B cell (primary cell): ENCODE results near the gene MSS51. TPM values are rescaled to one million over a fixed set of nuclear protein-coding genes. Genes with fewer than 3 reads are reported as not detected.
A peak's percentile ranks its signal among the peaks of the same experiment; 100 is the strongest.
"Not testable (repeated sequence)": the region's sequence is repeated elsewhere in the genome, so short reads cannot be mapped to it uniquely, and the experiment has no call there.

Experiments used
- ATAC-seq: fragments of 200-7000 bp; cut with Tn5 transposase; one replicate; pipeline ENCODE4 v1.10.0; 2021; ENCODE audit warnings: low read depth, mild to moderate bottlenecking, moderate number of reproducible peaks, moderate library complexity
- CTCF ChIA-PET: fragments of 350-600 bp; sonication (Branson Sonifier 250); formaldehyde crosslinking; loops from one replicate; lab custom pipeline; 2021; ENCODE audit warnings: antibody characterized with exemption, inconsistent platforms; lab: Charles Lee
- POLR2A ChIA-PET: fragments of 350-600 bp; sonication (Branson Sonifier 250); formaldehyde crosslinking; loops from one replicate; lab custom pipeline; 2021; ENCODE audit warnings: antibody characterized with exemption; lab: Charles Lee
- DNase-seq: peaks from one replicate; pipeline ENCODE4 v3.0.0; 2013
- H2AFZ ChIP-seq: 2 replicates; pipeline ENCODE4 v1.6.1; 2012; ENCODE audit warnings: mild to moderate bottlenecking, low read depth, low read length; ENCODE audit not compliant: insufficient read depth, poor library complexity, severe bottlenecking
- H3K27ac ChIP-seq, 2 donors: 1 replicate in 1 of 2; 2 replicates in 1 of 2; pipeline ENCODE4 v1.5.1; 2012 to 2013; ENCODE audit warnings: low read length in 2 of 2, mild to moderate bottlenecking in 2 of 2, moderate library complexity in 1 of 2
- H3K27me3 ChIP-seq, 4 experiments: fragments of 200-600 bp in 1 of 4; sonication (generic) in 1 of 4; replicated peaks in 1 of 4; 1 replicate in 2 of 4; 2 replicates in 2 of 4; pipeline versions ENCODE4 v1.6.1 to v1.7.0; 2013 to 2016; ENCODE audit warnings: low read length in 3 of 4, mild to moderate bottlenecking in 2 of 4, mixed read lengths in 1 of 4, moderate library complexity in 1 of 4; ENCODE audit not compliant: insufficient read depth in 4 of 4, control insufficient read depth in 3 of 4; ENCODE audit errors: control extremely low read depth in 1 of 4
- H3K36me3 ChIP-seq, 2 experiments: replicated peaks in 1 of 2; 1 replicate in 1 of 2; 2 replicates in 1 of 2; pipeline versions ENCODE4 v1.6.1 to v1.7.1; 2013; ENCODE audit warnings: low read length in 1 of 2; ENCODE audit not compliant: insufficient read depth in 2 of 2, control insufficient read depth in 1 of 2; ENCODE audit errors: control extremely low read depth in 1 of 2, extremely low read depth in 1 of 2
- H3K4me1 ChIP-seq, 2 donors: fragments of 200-600 bp in 1 of 2; sonication (generic) in 1 of 2; 1 replicate in 1 of 2; 2 replicates in 1 of 2; pipeline versions ENCODE4 v1.5.1 to v1.6.1; 2013 to 2017; ENCODE audit warnings: low read length in 2 of 2; ENCODE audit not compliant: control insufficient read depth in 2 of 2, insufficient read depth in 2 of 2
- H3K4me2 ChIP-seq: replicated peaks from 2 replicates; pipeline ENCODE3; 2012; ENCODE audit warnings: mild to moderate bottlenecking, low read depth, low read length; ENCODE audit not compliant: poor library complexity, severe bottlenecking
- H3K4me3 ChIP-seq, 5 experiments: fragments of 200-600 bp in 1 of 5; sonication (generic) in 1 of 5; 1 replicate in 3 of 5; 2 replicates in 2 of 5; pipeline versions ENCODE4 v1.5.1 to v1.7.0; 2011 to 2016; ENCODE audit warnings: low read length in 4 of 5, mild to moderate bottlenecking in 4 of 5, low read depth in 2 of 5, control low read depth in 1 of 5, moderate library complexity in 1 of 5; ENCODE audit not compliant: insufficient read depth in 1 of 5; ENCODE audit errors: control extremely low read depth in 1 of 5, extremely low read depth in 1 of 5
- H3K79me2 ChIP-seq: fragments of 200-600 bp; sonication (generic); one replicate; pipeline ENCODE4 v1.6.0; 2016; ENCODE audit warnings: low read length; ENCODE audit not compliant: control insufficient read depth, insufficient read depth
- H3K9ac ChIP-seq: fragments of 200-600 bp; sonication (generic); 2 replicates; pipeline ENCODE4 v1.6.1; 2017; ENCODE audit warnings: mild to moderate bottlenecking, low read length, moderate library complexity
- H3K9me3 ChIP-seq, 3 donors: one replicate each; pipeline versions ENCODE4 v1.6.1 to v1.7.1; 2013; ENCODE audit warnings: low read length in 2 of 3; ENCODE audit not compliant: control insufficient read depth in 2 of 3, insufficient read depth in 1 of 3; ENCODE audit errors: control extremely low read depth in 1 of 3
- H4K20me1 ChIP-seq: 2 replicates; pipeline ENCODE4 v1.6.0; 2012; ENCODE audit warnings: mild to moderate bottlenecking, low read length; ENCODE audit not compliant: insufficient read depth, control insufficient read depth, poor library complexity, severe bottlenecking
- H3K27ac Mint-ChIP-seq: one replicate; pipeline ENCODE4 v1.8.0; 2021; ENCODE audit warnings: mixed read lengths
- H3K27me3 Mint-ChIP-seq: one replicate; pipeline ENCODE4 v1.8.0; 2021; ENCODE audit warnings: mixed read lengths
- H3K4me1 Mint-ChIP-seq: one replicate; pipeline ENCODE4 v1.8.0; 2021; ENCODE audit warnings: mixed read lengths
- H3K4me3 Mint-ChIP-seq: one replicate; pipeline ENCODE4 v1.8.0; 2021; ENCODE audit warnings: mixed read lengths
- H3K9me3 Mint-ChIP-seq: one replicate; pipeline ENCODE4 v1.8.0; 2022; ENCODE audit warnings: mixed read lengths; ENCODE audit not compliant: insufficient read depth
- EZH2 ChIP-seq: IDR thresholded peaks from 2 replicates; pipeline ENCODE4 v1.6.1; 2012; ENCODE audit warnings: borderline replicate concordance, low read depth, mild to moderate bottlenecking, moderate library complexity, low read length; ENCODE audit not compliant: insufficient read depth, poor library complexity, severe bottlenecking
- whole genome bisulfite sequencing: methylation state at CpG from one replicate; pipeline ENCODE4 v1.1.5; 2013; ENCODE audit warnings: missing lambda C conversion rate; ENCODE audit not compliant: insufficient coverage; 5-methylcytosine and 5-hydroxymethylcytosine counted together
- intact Hi-C: fragments of 100-400 bp; cut with micrococcal nuclease; formaldehyde crosslinking; loops from one replicate; pipeline ENCODE4 v1.10.0; 2022
- polyA plus RNA-seq: library from polyadenylated mRNA; depleted of rRNA; stranded (reverse); fragments of >200 nt; gene quantifications from 2 replicates; pipeline ENCODE4 v1.2.3, GENCODE V29; 2012
- total RNA-seq, 2 donors: library from RNA; stranded (reverse); fragments of 120-200 nt in 1 of 2; gene quantifications; 1 replicate in 1 of 2; 2 replicates in 1 of 2; pipeline versions ENCODE4 v1.2.3 to v1.2.4, GENCODE V29; 2013 to 2022
- TF ChIP-seq, protein P1 (sequence below): fragments of 200-600 bp; IDR thresholded peaks from one replicate; pipeline ENCODE4 v1.8.0; 2022; ENCODE audit warnings: antibody characterized with exemption, mild to moderate bottlenecking

MSS51 gene
- total and polyA plus RNA-seq, 2 donors (not counting 1 experiment from before 2014, with no cell fraction given) = 4.7 to 6.4 TPM

DNA sequence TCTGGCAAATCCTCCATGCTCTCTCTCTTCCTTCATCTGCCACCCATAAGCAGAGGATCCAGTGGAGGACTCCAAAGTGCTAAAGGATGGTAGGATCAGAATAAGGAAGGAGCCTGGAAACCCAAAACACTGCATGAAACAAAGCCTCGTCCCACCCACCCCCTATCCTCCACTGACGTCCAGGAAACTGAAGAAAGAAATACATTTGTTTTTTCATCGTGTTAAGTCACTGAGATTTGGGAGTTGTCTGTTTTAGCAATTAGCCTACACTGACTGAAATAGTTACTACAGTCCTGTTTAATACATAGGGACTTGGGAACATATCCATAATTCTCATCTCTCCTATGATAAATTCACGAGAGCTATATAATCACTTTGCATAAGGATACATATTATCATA lies 34.3 kb downstream of the MSS51 start:
- Mint-ChIP-seq H3K27ac (no peak overlapping the region), H3K9me3 (no peaks in the 10 kb centered on the region), H3K4me3 (no peak overlapping the region), H3K4me1 (peaks cover 6% of the 10 kb centered on the region), H3K27me3 (no peaks in the 10 kb centered on the region)
- ATAC-seq (no peak), DNase-seq (no peak)
- Histone ChIP-seq H2AFZ (no peak overlapping the region), H3K4me1 (no peaks in the 10 kb centered on the region), H3K36me3 (peaks cover 4 to 45% of the 10 kb centered on the region in 2 experiments), H3K4me3 (no peak overlapping the region), H4K20me1 (peaks cover 24% of the 10 kb centered on the region), H3K79me2 (peaks cover 37% of the 10 kb centered on the region), H3K27me3 (no peaks in the 10 kb centered on the region), H3K4me2 (no peak overlapping the region), H3K9me3 (peaks cover 0 to 7% (median 0%) of the 10 kb centered on the region in 3 donors), H3K27ac (peak overlapping the region in 1 of 2 donors; percentile 32), H3K9ac (no peak overlapping the region)
- WGBS = no CpG with 5 or more reads among the region's 4 CpGs
- no peak for TF ChIP-seq EZH2
- TF ChIP-seq, protein P1, sequence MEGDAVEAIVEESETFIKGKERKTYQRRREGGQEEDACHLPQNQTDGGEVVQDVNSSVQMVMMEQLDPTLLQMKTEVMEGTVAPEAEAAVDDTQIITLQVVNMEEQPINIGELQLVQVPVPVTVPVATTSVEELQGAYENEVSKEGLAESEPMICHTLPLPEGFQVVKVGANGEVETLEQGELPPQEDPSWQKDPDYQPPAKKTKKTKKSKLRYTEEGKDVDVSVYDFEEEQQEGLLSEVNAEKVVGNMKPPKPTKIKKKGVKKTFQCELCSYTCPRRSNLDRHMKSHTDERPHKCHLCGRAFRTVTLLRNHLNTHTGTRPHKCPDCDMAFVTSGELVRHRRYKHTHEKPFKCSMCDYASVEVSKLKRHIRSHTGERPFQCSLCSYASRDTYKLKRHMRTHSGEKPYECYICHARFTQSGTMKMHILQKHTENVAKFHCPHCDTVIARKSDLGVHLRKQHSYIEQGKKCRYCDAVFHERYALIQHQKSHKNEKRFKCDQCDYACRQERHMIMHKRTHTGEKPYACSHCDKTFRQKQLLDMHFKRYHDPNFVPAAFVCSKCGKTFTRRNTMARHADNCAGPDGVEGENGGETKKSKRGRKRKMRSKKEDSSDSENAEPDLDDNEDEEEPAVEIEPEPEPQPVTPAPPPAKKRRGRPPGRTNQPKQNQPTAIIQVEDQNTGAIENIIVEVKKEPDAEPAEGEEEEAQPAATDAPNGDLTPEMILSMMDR = no peak
- intact Hi-C loops = no loop called here
- ChIA-PET CTCF (no interaction called here), POLR2A (no interaction called here)

DNA sequence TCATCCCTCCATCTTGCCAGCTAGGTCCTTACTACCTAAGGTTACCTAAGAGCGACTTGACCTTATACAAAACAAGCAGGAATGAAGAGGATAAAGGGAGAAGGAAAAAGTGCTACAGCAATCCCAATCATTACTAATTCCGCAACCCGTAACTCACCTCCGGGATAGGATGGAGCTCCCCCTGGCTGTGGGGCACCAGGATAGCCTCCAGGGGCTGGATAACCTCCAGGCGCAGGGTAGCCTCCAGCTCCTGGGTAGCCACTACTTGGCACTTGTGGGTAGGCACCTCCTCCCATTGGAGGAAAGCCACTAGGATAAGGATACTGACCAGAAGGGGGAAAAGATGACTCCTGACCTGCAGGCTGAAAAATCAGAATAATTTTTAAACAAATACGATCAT lies 35.3 kb downstream of the MSS51 start:
- H3K36me3 ChIP-seq = peaks cover 4 to 45% of the 10 kb centered on the region in 2 experiments

DNA sequence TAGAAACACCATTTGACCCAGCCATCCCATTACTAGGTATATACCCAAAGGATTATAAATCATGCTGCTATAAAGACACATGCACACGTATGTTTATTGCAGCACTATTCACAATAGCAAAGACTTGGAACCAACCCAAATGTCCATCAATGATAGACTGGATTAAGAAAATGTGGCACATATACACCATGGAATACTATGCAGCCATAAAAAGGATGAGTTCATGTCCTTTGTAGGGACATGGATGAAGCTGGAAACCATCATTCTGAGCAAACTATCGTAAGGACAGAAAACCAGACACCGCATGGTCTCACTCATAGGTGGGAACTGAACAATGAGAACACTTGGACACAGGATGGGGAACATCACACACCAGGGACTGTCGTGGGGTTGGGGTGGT lies 39.0 kb downstream of the MSS51 start:
- CTCF ChIA-PET, H3K79me2 ChIP-seq, H3K27ac ChIP-seq, DNase-seq, ATAC-seq, H3K4me3 Mint-ChIP-seq, H3K27me3 ChIP-seq, intact Hi-C loops, H3K9me3 ChIP-seq, H3K4me3 ChIP-seq, H3K9me3 Mint-ChIP-seq, H3K9ac ChIP-seq, H3K27ac Mint-ChIP-seq, H3K4me1 ChIP-seq, POLR2A ChIA-PET, H3K4me2 ChIP-seq, H2AFZ ChIP-seq, H3K27me3 Mint-ChIP-seq: not testable (repeated sequence)
- H3K4me1 Mint-ChIP-seq = peaks cover 11% of the 10 kb centered on the region
- H4K20me1 ChIP-seq = peaks cover 11% of the 10 kb centered on the region
- 100% methylated on average over 2 of the region's 4 CpGs for whole genome bisulfite sequencing
- peaks cover 8 to 52% of the 10 kb centered on the region in 2 experiments for H3K36me3 ChIP-seq

More for the DNA sequence above, 35.3 kb downstream of the MSS51 start:
- ChIA-PET CTCF (no interaction called here), POLR2A (no interaction called here)
- no peak overlapping the region for H3K4me3 ChIP-seq
- intact Hi-C loops = no loop called here
- H4K20me1 ChIP-seq = peaks cover 16% of the 10 kb centered on the region
- DNase-seq (no peak), ATAC-seq (no peak)
- H2AFZ ChIP-seq = no peak overlapping the region
- no peaks in the 10 kb centered on the region for H3K9me3 Mint-ChIP-seq
- H3K79me2 ChIP-seq = peaks cover 27% of the 10 kb centered on the region
- H3K27me3 ChIP-seq = no peaks in the 10 kb centered on the region
- H3K27me3 Mint-ChIP-seq = no peaks in the 10 kb centered on the region
- no peak overlapping the region for H3K27ac ChIP-seq
- peaks cover 0 to 7% (median 0%) of the 10 kb centered on the region in 3 donors for H3K9me3 ChIP-seq
- H3K4me1 Mint-ChIP-seq = peaks cover 7% of the 10 kb centered on the region
- WGBS = no CpG with 5 or more reads among the region's 6 CpGs
- no peak overlapping the region for H3K9ac ChIP-seq
- H3K4me1 ChIP-seq = no peaks in the 10 kb centered on the region
- no peak overlapping the region for H3K27ac Mint-ChIP-seq
- TF ChIP-seq, protein P1 = no peak
- no peak for TF ChIP-seq EZH2
- no peak overlapping the region for H3K4me3 Mint-ChIP-seq
- no peak overlapping the region for H3K4me2 ChIP-seq
